Smooth muscle cell (in vitro differentiated cells): ENCODE measurements around the gene TXNDC16. TPM values are rescaled to one million over a fixed set of nuclear protein-coding genes. Genes with fewer than 3 reads are reported as not detected.

ENCODE experiments used
- DNase-seq: peaks from one replicate; lab custom pipeline; 2025; ENCODE audit not compliant: unreplicated experiment; lab: John Stamatoyannopoulos, UW
- H2AFZ ChIP-seq: fragments of 200-600 bp; sonication (generic); 2 replicates; pipeline ENCODE4 v1.6.0; 2016; ENCODE audit warnings: antibody characterized with exemption, low read depth, mild to moderate bottlenecking
- H3F3A ChIP-seq: fragments of 200-600 bp; sonication (generic); 2 replicates; pipeline ENCODE4 v1.6.0; 2017; ENCODE audit warnings: antibody characterized with exemption, low read depth
- H3K27ac ChIP-seq: fragments of 200-600 bp; sonication (generic); 2 replicates; pipeline ENCODE4 v1.5.1; 2016; ENCODE audit warnings: low read depth, mild to moderate bottlenecking
- H3K27me3 ChIP-seq: fragments of 200-600 bp; sonication (generic); 2 replicates; pipeline ENCODE4 v1.6.1; 2016; ENCODE audit warnings: low read depth, mild to moderate bottlenecking
- H3K36me3 ChIP-seq: fragments of 200-600 bp; sonication (generic); 2 replicates; pipeline ENCODE4 v1.5.1; 2016; ENCODE audit warnings: low read depth
- H3K4me1 ChIP-seq: fragments of 200-600 bp; sonication (generic); 2 replicates; pipeline ENCODE4 v1.5.1; 2016; ENCODE audit warnings: low read depth
- H3K4me2 ChIP-seq: fragments of 200-600 bp; sonication (generic); 2 replicates; pipeline ENCODE4 v1.6.0; 2016; ENCODE audit warnings: mild to moderate bottlenecking
- H3K4me3 ChIP-seq: fragments of 200-600 bp; sonication (generic); 2 replicates; pipeline ENCODE4 v1.5.1; 2016; ENCODE audit warnings: mild to moderate bottlenecking
- H3K79me2 ChIP-seq: fragments of 200-600 bp; sonication (generic); 2 replicates; pipeline ENCODE4 v1.6.0; 2016; ENCODE audit warnings: low read depth, mild to moderate bottlenecking
- H3K9ac ChIP-seq: fragments of 200-600 bp; sonication (generic); 2 replicates; pipeline ENCODE4 v1.6.0; 2016; ENCODE audit warnings: low read depth
- H3K9me3 ChIP-seq: fragments of 200-600 bp; sonication (generic); replicated peaks from 2 replicates; pipeline ENCODE4 v1.5.1; 2016; ENCODE audit warnings: low read depth
- H4K20me1 ChIP-seq: fragments of 200-600 bp; sonication (generic); 2 replicates; pipeline ENCODE4 v1.6.0; 2016; ENCODE audit warnings: low read depth
- WGBS: methylation state at CpG from one replicate; pipeline ENCODE4 v1.1.7; 2016; ENCODE audit warnings: low lambda C conversion rate; 5-methylcytosine and 5-hydroxymethylcytosine counted together
- polyA plus RNA-seq: library from polyadenylated mRNA; unstranded; fragments of >200 nt; fragmentation: Nextera tagmentation; extraction: Ambion mirVana; gene quantifications from 2 replicates; pipeline ENCODE4 v1.2.1, GENCODE V29; 2016
- total RNA-seq: library from RNA; depleted of rRNA; stranded (reverse); fragments of >200 nt; gene quantifications from 2 replicates; pipeline ENCODE4 v1.2.3, GENCODE V29; 2014
- TF ChIP-seq, protein P1 (sequence below): fragments of 200-600 bp; sonication (generic); IDR thresholded peaks from 2 replicates; pipeline ENCODE4 v1.5.1; 2017; ENCODE audit warnings: borderline replicate concordance, mild to moderate bottlenecking, antibody characterized with exemption; ENCODE audit not compliant: insufficient read depth, poor library complexity, severe bottlenecking

Gene TXNDC16
- total and polyA plus RNA-seq, 2 experiments from 2014 or later: 1.8 to 5.6 TPM

DNA sequence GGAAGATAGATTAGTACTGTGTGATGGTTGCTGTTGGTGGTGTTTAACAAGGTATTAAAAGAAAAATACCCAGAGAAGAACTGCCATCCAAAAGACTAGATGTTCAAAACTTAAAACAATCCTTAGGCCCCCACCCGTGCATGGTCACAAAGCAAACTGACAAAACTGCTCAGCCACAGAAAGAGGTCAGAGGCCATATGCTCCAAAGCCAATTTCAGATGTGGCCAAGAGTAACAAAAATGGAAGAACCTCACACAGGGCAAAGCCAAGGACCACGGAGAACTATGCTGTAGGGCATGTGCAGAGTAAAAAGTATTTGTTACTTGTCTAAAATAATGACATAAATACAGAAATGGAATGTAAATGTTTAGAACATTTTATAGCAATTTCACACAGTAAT, 5.3 kb downstream of the TXNDC16 start:
- Histone ChIP-seq H3K9ac (no peak overlapping the region), H3K9me3 (no peaks in the 10 kb centered on the region), H3K27ac (no peak overlapping the region), H3F3A (no peaks in the 10 kb centered on the region), H3K4me2 (no peak overlapping the region), H2AFZ (no peak overlapping the region), H3K27me3 (no peaks in the 10 kb centered on the region), H3K4me3 (no peak overlapping the region), H4K20me1 (no peaks in the 10 kb centered on the region), H3K4me1 (no peaks in the 10 kb centered on the region), H3K36me3 (no peaks in the 10 kb centered on the region), H3K79me2 (no peaks in the 10 kb centered on the region)
- TF ChIP-seq, protein P1, sequence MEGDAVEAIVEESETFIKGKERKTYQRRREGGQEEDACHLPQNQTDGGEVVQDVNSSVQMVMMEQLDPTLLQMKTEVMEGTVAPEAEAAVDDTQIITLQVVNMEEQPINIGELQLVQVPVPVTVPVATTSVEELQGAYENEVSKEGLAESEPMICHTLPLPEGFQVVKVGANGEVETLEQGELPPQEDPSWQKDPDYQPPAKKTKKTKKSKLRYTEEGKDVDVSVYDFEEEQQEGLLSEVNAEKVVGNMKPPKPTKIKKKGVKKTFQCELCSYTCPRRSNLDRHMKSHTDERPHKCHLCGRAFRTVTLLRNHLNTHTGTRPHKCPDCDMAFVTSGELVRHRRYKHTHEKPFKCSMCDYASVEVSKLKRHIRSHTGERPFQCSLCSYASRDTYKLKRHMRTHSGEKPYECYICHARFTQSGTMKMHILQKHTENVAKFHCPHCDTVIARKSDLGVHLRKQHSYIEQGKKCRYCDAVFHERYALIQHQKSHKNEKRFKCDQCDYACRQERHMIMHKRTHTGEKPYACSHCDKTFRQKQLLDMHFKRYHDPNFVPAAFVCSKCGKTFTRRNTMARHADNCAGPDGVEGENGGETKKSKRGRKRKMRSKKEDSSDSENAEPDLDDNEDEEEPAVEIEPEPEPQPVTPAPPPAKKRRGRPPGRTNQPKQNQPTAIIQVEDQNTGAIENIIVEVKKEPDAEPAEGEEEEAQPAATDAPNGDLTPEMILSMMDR: no peak
- WGBS: 93% methylated on average over 2 of the region's 2 CpGs
- DNase-seq: no peak

DNA sequence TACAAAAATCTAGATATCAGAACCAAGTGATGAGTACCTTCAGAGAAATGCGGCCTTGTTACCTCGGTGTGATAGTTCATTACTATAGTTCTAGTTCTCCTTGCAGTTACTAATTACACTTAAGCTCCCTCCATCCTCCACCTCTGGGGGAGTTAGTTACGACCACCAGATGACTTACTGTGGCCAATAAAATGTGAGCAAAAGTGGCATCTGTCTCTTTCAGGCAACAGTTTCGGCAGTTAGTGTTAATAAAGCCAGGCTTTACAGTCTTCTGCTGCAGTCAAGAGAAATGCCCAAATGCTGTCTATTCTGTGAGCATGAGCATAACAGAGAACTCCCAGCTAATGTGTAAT, 6.0 kb downstream of the TXNDC16 start:
- Histone ChIP-seq H3F3A (no peaks in the 10 kb centered on the region), H3K9ac (no peak overlapping the region), H3K27me3 (no peaks in the 10 kb centered on the region), H3K4me3 (no peak overlapping the region), H3K9me3 (no peaks in the 10 kb centered on the region), H3K36me3 (no peaks in the 10 kb centered on the region), H3K27ac (no peak overlapping the region), H3K4me1 (no peaks in the 10 kb centered on the region), H3K4me2 (no peak overlapping the region), H3K79me2 (no peaks in the 10 kb centered on the region), H2AFZ (no peak overlapping the region), H4K20me1 (no peaks in the 10 kb centered on the region)
- DNase-seq: no peak
- WGBS: 66% methylated on average over 4 of the region's 4 CpGs
- TF ChIP-seq, protein P1: no peak

DNA sequence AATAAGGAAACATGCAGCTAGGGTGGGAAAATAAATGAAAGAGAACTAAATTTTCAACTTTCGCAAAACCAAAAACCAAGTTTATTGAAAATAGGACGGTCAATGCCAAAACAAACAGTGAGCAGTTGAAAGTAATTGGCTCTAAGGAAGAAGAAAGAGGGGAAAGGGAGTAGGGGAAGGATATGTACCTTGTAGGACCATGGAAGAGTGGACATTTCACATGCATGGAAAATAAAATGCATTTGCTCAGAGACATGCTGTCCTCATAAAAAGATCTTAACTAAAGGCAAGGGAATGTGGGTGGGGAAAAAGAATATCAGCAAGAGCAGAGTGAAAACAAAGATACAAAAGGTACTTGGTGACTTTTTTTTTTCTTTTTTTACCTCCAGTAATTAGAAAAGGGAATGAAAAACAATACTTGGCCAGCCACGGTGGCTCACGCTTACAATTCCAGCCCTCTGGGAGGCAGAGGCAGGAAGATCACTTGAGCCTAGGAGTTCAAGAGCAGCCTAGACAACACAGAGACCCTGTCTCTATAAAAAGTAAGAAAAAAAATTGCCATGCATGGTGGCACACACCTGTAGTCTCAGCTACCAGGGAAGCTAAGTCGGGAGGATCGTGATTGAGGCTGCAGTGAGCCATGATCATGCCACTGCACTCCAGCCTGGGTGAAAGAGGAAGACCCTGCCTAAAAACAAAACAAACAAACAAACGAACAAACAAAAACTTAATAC, 6.6 kb downstream of the TXNDC16 start:
- H3K27me3 ChIP-seq: no peaks in the 10 kb centered on the region
- no peaks in the 10 kb centered on the region for H3K4me1 ChIP-seq
- H2AFZ ChIP-seq: no peak overlapping the region
- H3K27ac ChIP-seq: no peak overlapping the region
- no peaks in the 10 kb centered on the region for H4K20me1 ChIP-seq
- WGBS: 82% methylated on average over 7 of the region's 7 CpGs
- no peaks in the 10 kb centered on the region for H3K36me3 ChIP-seq
- no peak for DNase-seq
- H3K79me2 ChIP-seq: no peaks in the 10 kb centered on the region
- no peak overlapping the region for H3K9ac ChIP-seq
- TF ChIP-seq, protein P1: no peak
- H3K4me3 ChIP-seq: no peak overlapping the region
- no peaks in the 10 kb centered on the region for H3F3A ChIP-seq
- H3K4me2 ChIP-seq: no peak overlapping the region
- no peaks in the 10 kb centered on the region for H3K9me3 ChIP-seq

DNA sequence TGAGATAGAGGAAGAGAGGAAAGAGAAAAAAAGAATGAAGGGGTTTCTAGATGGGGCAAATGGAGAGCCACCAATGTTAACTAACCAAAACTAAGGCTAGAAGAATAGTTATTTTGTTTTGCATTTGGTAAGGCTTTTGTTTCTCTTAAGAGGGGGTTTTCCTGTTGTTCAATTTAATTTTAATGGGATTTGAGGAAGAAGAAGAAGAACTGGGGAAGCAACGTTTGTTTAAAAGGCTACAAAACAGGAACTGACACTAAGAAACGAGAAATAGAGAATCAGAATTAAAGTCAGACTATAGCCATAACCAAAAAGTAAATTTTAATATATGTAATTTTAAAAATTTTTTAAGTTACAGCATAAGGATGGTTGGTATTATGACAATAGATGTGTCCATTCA, 13.7 kb downstream of the TXNDC16 start:
- WGBS: 81% methylated on average over 2 of the region's 2 CpGs
- H3K4me1 ChIP-seq: no peaks in the 10 kb centered on the region
- no peak for DNase-seq
- no peaks in the 10 kb centered on the region for H3K9me3 ChIP-seq
- H3K27ac ChIP-seq: no peak overlapping the region
- H3K36me3 ChIP-seq: no peaks in the 10 kb centered on the region
- no peaks in the 10 kb centered on the region for H3K27me3 ChIP-seq
- TF ChIP-seq, protein P1: no peak
- H3K4me2 ChIP-seq: no peak overlapping the region
- H2AFZ ChIP-seq: no peak overlapping the region
- no peaks in the 10 kb centered on the region for H3K79me2 ChIP-seq
- H3K4me3 ChIP-seq: no peak overlapping the region
- no peaks in the 10 kb centered on the region for H4K20me1 ChIP-seq
- H3K9ac ChIP-seq: no peak overlapping the region
- H3F3A ChIP-seq: no peaks in the 10 kb centered on the region
